Keratinocyte (primary cell): ENCODE data around the gene ADCY5. TPM values are rescaled to one million over a fixed set of nuclear protein-coding genes. Genes with fewer than 3 reads are reported as not detected.

Experiments
- DNase-seq: peaks from one replicate; pipeline ENCODE4 v3.0.0-alpha.2; 2011; ENCODE audit warnings: low read depth, missing footprints, low spot score
- FAIRE-seq: peaks from 2 replicates; lab custom pipeline; 2011; peaks lifted over from hg19 to GRCh38; lab: Jason Lieb, UNC
- H2AFZ ChIP-seq: 2 replicates; pipeline ENCODE4 v1.6.0; 2012; ENCODE audit warnings: low read length, control low read depth, inconsistent platforms; ENCODE audit not compliant: control insufficient read depth
- H3K27ac ChIP-seq: 2 replicates; pipeline ENCODE4 v1.5.1; 2011; ENCODE audit warnings: low read length; ENCODE audit not compliant: control insufficient read depth, insufficient read depth
- H3K27me3 ChIP-seq: 3 replicates; pipeline ENCODE4 v1.6.0; 2011; ENCODE audit warnings: low read length; ENCODE audit not compliant: control insufficient read depth, insufficient read depth; ENCODE audit errors: extremely low read depth
- H3K36me3 ChIP-seq, 2 experiments: 2 replicates in 1 of 2; 3 replicates in 1 of 2; pipeline ENCODE4 v1.5.1; 2011; ENCODE audit warnings: low read length in 2 of 2, mild to moderate bottlenecking in 1 of 2; ENCODE audit not compliant: control insufficient read depth in 2 of 2, insufficient read depth in 2 of 2; ENCODE audit errors: extremely low read depth in 1 of 2
- H3K4me1 ChIP-seq: 3 replicates; pipeline ENCODE4 v1.5.1; 2011; ENCODE audit warnings: low read length; ENCODE audit not compliant: control insufficient read depth, insufficient read depth; ENCODE audit errors: extremely low read depth
- H3K4me2 ChIP-seq: 3 replicates; pipeline ENCODE4 v1.6.0; 2011; ENCODE audit warnings: low read depth, low read length; ENCODE audit not compliant: control insufficient read depth, insufficient read depth; ENCODE audit errors: extremely low read depth
- H3K4me3 ChIP-seq, 3 experiments: fragments of 200-600 bp in 1 of 3; sonication (generic) in 1 of 3; 2 replicates in 2 of 3; 3 replicates in 1 of 3; pipeline ENCODE4 v1.5.1; 2011 to 2016; ENCODE audit warnings: low read length in 3 of 3, mild to moderate bottlenecking in 3 of 3, control low read depth in 2 of 3, inconsistent platforms in 1 of 3, low read depth in 1 of 3, mixed read lengths in 1 of 3, mixed run types in 1 of 3, moderate library complexity in 1 of 3; ENCODE audit not compliant: control insufficient read depth in 2 of 3, insufficient read depth in 2 of 3; ENCODE audit errors: extremely low read depth in 1 of 3
- H3K79me2 ChIP-seq: 2 replicates; pipeline ENCODE4 v1.6.0; 2012; ENCODE audit warnings: low read length; ENCODE audit not compliant: control insufficient read depth, insufficient read depth
- H3K9ac ChIP-seq: 3 replicates; pipeline ENCODE4 v1.6.0; 2011; ENCODE audit warnings: low read length; ENCODE audit not compliant: control insufficient read depth, insufficient read depth; ENCODE audit errors: extremely low read depth
- H3K9me1 ChIP-seq: 3 replicates; pipeline ENCODE4 v1.6.0; 2011; ENCODE audit warnings: low read length; ENCODE audit not compliant: control insufficient read depth, insufficient read depth; ENCODE audit errors: extremely low read depth
- H3K9me3 ChIP-seq: 2 replicates; pipeline ENCODE4 v1.5.1; 2012; ENCODE audit warnings: low read depth, low read length; ENCODE audit not compliant: control insufficient read depth
- H4K20me1 ChIP-seq: 3 replicates; pipeline ENCODE4 v1.6.0; 2011; ENCODE audit warnings: low read length; ENCODE audit not compliant: control insufficient read depth, insufficient read depth; ENCODE audit errors: extremely low read depth
- EZH2 ChIP-seq: IDR thresholded peaks from one replicate; pipeline ENCODE4 v1.6.1; 2012; ENCODE audit warnings: inconsistent platforms, mild to moderate bottlenecking, low read length, moderate library complexity
- dilution Hi-C: fragments of 300-500 bp; cut with MboI; formaldehyde crosslinking; loops from one replicate; pipeline ENCODE4 v1.7.0; 2020; ENCODE audit warnings: low sequenced_read_pairs; ENCODE audit not compliant: extremely low pct_ligation_motif_present
- polyA plus RNA-seq, 5 experiments: library from polyadenylated mRNA; depleted of rRNA in 3 of 5; stranded (reverse) in 3 of 5; stranded (forward) in 1 of 5; unstranded in 1 of 5; fragments of >200 nt; gene quantifications; 1 replicate in 1 of 5; 2 replicates in 3 of 5; 3 replicates in 1 of 5; pipeline versions ENCODE4 v1.2.1 to v1.2.3, GENCODE V29; 2011 to 2012; ENCODE audit warnings: missing spikeins in 2 of 5, low read depth in 1 of 5, low replicate concordance in 1 of 5
- TF ChIP-seq, protein P1 (sequence below), 3 experiments: IDR thresholded peaks in 1 of 3; conservative IDR thresholded peaks in 1 of 3; optimal IDR thresholded peaks in 1 of 3; 2 replicates in 2 of 3; 3 replicates in 1 of 3; pipeline versions ENCODE3 to v1.5.1; 2011; ENCODE audit warnings: low read length in 3 of 3, mild to moderate bottlenecking in 3 of 3, moderate library complexity in 2 of 3, control low read depth in 1 of 3, inconsistent platforms in 1 of 3; ENCODE audit not compliant: insufficient read depth in 2 of 3; ENCODE audit errors: extremely low read depth in 1 of 3

The ADCY5 gene
- polyA plus RNA-seq, 1 donor (not counting 4 experiments of a cell fraction or from before 2014, with no cell fraction given) = not detected

DNA sequence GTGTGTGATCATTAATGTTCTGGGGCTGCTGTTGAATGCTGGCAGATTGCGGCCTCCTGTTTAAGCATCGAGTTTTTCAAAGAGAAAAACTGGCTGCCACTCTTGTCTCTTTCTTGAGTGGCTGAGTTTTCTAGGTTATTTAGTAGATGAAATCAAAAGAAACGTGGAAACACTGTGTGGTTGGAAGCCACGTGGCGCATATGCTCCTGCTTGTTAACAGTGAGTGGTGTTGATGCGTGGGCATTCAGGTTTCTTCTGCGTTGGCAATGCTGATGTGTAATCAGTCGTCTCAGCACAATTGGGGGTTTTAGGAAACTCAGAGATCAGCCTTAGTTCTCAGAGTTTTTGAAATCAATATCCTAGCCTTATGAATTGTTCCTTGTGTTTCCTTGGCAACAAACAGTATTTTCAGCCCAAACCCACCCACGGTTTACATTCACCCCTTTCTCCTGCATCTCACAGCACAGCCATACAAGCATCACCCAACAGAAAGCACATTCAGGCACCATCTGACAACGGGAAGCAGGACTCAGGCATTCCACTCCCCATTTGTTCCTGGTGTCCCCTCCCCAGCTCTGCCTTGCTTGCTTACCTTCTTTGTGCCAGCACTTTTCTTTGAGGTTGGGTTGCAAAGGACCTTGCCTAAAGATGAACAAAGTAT is 172.4 kb downstream of the ADCY5 start:
- Histone ChIP-seq H3K27ac (no peak overlapping the region), H3K79me2 (no peaks in the 10 kb centered on the region), H4K20me1 (no peaks in the 10 kb centered on the region), H3K4me3 (no peak overlapping the region), H2AFZ (no peak overlapping the region), H3K9ac (no peak overlapping the region), H3K9me3 (no peaks in the 10 kb centered on the region), H3K27me3 (no peaks in the 10 kb centered on the region), H3K4me1 (peaks cover 14% of the 10 kb centered on the region), H3K9me1 (no peaks in the 10 kb centered on the region), H3K4me2 (no peak overlapping the region), H3K36me3 (peaks cover 0 to 3% of the 10 kb centered on the region in 2 experiments)
- FAIRE-seq (no peak), DNase-seq (no peak)
- dilution Hi-C loops = no loop called here
- TF ChIP-seq, protein P1, sequence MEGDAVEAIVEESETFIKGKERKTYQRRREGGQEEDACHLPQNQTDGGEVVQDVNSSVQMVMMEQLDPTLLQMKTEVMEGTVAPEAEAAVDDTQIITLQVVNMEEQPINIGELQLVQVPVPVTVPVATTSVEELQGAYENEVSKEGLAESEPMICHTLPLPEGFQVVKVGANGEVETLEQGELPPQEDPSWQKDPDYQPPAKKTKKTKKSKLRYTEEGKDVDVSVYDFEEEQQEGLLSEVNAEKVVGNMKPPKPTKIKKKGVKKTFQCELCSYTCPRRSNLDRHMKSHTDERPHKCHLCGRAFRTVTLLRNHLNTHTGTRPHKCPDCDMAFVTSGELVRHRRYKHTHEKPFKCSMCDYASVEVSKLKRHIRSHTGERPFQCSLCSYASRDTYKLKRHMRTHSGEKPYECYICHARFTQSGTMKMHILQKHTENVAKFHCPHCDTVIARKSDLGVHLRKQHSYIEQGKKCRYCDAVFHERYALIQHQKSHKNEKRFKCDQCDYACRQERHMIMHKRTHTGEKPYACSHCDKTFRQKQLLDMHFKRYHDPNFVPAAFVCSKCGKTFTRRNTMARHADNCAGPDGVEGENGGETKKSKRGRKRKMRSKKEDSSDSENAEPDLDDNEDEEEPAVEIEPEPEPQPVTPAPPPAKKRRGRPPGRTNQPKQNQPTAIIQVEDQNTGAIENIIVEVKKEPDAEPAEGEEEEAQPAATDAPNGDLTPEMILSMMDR (optimal IDR thresholded peaks at IDR 0.05 in 1 of 3, IDR thresholded peaks at IDR 0.05 in 1 of 3, conservative IDR thresholded peaks at IDR 0.05 in 1 of 3; ENCODE audit: extremely low read depth in 1 of 3, insufficient read depth in 2 of 3, low read length in 3 of 3) = no peak
- TF ChIP-seq EZH2 = no peak

DNA sequence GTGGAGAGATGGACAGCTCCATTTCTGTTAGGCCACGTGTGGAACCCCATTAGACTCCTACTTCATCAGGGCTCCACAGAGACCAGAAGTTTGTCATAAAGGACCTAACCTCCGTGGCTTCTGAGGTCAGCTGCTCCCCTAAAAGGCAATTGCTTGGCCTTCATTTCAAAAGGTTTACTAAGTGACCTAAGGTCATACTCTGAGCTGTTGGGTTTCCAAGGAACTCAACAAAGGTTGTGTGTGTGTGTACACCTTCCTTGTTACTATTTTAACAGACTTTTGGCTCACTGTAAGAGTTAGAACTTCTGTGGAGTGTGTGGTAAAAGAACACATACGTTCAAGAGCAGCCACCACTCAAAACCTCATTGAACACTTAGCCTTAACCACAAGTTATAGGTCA is 173.2 kb downstream of the ADCY5 start:
- peaks cover 0 to 4% of the 10 kb centered on the region in 2 experiments for H3K36me3 ChIP-seq
- no peaks in the 10 kb centered on the region for H3K27me3 ChIP-seq
- no peaks in the 10 kb centered on the region for H3K79me2 ChIP-seq
- dilution Hi-C loops = no loop called here
- H4K20me1 ChIP-seq = no peaks in the 10 kb centered on the region
- H3K4me2 ChIP-seq = no peak overlapping the region
- DNase-seq (no peak), FAIRE-seq (no peak)
- no peak for TF ChIP-seq EZH2
- TF ChIP-seq, protein P1 (optimal IDR thresholded peaks at IDR 0.05 in 1 of 3, IDR thresholded peaks at IDR 0.05 in 1 of 3, conservative IDR thresholded peaks at IDR 0.05 in 1 of 3; ENCODE audit: extremely low read depth in 1 of 3, insufficient read depth in 2 of 3, low read length in 3 of 3) = no peak
- no peak overlapping the region for H2AFZ ChIP-seq
- no peak overlapping the region for H3K9ac ChIP-seq
- H3K9me3 ChIP-seq = no peaks in the 10 kb centered on the region
- H3K4me1 ChIP-seq = peaks cover 14% of the 10 kb centered on the region
- H3K9me1 ChIP-seq = no peaks in the 10 kb centered on the region
- no peak overlapping the region for H3K27ac ChIP-seq
- no peak overlapping the region for H3K4me3 ChIP-seq
